HG02610 (cell line): ENCODE data around the gene SZT2.
"Not testable (repeated sequence)": the region's sequence is repeated elsewhere in the genome, so short reads cannot be mapped to it uniquely, and the experiment has no call there.

ENCODE experiments used
- ATAC-seq: cut with Tn5 transposase; IDR thresholded peaks from one replicate; pipeline ENCODE4 v1.9.1; 2021; ENCODE audit warnings: mild to moderate bottlenecking, moderate library complexity; ENCODE audit not compliant: unreplicated experiment

The SZT2 gene

DNA sequence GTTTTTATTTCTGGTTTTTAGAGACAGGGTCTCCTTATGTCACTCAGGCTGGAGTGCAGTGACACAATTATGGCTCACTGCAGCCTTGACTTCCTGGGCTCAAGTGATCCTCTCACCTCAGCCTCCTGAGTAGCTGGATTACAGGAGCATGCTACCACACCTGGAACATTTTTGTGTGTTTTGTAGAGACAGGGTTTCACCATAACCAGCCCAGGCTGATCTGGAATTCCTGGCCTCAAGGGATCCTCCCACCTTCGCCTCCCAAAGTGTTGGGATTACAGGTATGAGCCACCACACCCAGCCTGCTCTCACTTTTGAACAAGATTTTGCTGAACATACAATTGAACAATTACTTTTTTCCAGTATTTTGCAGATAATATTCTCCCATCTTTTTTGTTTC lies 88.0 kb downstream of the SZT2 start:
- no peak for ATAC-seq

DNA sequence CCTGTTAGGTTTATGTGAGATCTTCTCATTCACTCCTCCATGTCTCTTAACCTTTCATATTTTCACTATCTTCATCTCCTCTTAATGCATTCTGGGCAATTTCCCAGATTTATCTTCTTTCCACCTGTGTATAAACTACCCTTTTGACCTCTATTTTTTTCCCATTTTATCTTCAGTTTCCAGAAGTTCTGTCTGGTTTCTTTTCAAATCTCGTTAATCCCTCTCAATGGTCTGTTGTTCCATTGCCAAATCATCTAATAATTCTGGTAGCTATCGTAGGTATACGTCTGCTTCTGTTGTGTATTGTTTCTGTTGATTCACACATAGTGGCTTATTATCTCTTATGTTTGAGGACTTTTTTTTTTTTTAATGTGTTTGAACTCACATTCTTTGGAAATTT lies 89.7 kb downstream of the SZT2 start:
- no peak for ATAC-seq

DNA sequence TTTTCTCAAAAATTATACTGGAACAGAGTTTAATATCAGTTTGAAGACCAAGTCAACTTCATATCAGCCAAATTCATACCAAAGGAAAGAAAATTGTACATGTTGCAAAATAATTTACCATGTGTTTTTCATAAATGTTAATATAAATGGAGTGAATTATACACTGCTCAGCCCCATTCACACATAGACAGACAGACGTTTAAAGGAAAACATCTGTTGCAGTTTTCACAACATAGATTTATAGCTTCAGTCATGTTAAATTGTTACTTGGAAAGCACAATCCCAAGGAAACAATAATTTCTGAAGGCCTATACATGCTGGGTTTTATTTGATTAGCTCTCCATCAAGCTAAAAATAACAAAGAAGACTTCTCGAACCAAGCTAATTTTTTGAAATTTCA lies 91.8 kb downstream of the SZT2 start:
- ATAC-seq, result no peak

DNA sequence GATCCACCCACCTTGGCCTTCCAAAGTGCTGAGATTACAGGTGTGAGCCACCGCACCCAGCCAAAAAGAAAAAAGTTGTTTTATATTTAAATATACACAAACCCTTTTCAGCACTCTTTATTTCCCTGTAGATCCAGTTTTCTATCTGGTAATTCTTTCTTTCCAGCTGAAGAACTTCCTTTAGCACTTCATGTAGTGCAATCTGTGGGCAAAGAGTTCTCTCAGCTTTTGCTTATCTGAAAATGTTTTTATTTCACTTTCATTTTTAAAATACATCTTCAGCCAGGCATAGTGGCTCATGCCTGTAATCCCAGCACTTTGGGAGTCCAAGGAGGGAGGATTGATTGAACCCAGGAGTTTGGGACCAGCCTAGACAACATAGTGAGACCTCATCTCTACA lies 92.5 kb downstream of the SZT2 start:
- no peak for ATAC-seq

DNA sequence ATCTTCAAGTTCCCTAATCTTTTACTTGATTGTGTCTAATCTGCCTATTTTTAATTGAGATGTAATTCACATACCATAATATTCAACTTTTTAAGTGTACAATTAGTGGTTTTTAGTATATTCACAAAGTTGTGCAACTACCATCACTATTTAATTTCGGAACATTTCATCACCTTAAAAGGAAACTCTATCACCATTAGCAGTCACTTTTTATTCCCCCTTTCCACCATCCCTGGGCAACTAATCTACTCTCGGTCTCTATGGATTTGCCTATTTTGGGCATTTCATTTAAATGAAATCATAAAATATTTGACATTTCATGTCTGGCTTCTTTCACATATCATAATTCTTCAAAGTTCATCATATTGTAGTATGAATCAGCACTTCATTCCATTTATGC lies 94.7 kb downstream of the SZT2 start:
- no peak for ATAC-seq

DNA sequence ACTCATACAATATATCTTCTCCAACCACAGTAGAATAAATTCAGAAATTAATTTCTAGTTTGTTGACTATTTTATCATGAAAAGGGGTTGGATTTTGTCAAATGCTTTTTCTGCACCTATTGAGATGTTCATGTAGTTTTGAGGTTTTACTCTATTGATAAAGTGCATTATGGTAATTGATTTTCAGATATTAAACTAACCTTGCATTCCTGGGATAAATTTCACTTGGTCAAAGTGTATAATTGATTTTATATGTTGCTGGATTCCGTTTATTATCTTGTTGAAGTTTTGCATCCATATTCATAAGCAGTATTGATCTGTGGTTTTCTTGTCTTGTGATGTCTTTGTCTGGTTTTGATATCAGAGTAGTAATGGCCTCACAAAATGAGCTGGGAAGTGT lies 98.5 kb downstream of the SZT2 start:
- ATAC-seq, result no peak

DNA sequence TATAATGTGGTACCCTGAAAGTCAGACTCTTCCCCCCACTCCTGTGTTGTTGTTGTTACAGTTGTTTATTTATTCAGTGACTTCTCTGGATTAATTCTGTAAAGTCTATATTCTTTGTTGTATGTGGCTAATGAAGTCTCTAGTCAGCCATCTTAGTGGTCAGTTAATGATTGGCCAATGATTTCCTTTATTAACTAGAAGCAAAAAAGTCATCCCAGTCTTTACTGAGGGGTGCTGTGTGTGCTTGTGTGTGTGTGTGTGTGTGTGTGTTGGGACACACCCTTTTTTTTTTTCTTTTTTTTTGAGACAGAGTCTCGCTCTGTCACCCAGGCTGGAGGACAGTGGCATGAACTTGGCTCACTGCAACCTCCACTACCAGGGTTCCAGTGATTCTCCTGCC lies 101.4 kb downstream of the SZT2 start:
- ATAC-seq, result no peak

DNA sequence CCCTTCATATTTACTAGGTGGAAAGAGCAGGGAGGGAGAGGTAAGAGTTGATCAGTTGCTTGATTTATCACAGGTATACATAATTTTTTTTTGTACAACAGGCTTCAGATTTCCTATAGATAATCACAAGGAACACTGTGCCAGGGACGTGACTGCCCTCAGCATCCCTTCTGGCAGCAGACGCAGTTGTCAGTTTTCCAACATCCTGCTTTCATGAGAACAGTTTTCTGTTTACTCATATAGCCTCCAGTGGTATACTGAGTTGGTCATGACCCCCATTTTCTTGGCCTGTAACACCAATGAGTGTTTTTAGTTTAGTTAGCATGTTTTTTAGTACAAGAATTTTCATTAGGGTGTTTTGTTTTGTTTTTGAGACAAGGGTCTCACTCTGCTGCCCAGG lies 103.1 kb downstream of the SZT2 start:
- ATAC-seq, result no peak

DNA sequence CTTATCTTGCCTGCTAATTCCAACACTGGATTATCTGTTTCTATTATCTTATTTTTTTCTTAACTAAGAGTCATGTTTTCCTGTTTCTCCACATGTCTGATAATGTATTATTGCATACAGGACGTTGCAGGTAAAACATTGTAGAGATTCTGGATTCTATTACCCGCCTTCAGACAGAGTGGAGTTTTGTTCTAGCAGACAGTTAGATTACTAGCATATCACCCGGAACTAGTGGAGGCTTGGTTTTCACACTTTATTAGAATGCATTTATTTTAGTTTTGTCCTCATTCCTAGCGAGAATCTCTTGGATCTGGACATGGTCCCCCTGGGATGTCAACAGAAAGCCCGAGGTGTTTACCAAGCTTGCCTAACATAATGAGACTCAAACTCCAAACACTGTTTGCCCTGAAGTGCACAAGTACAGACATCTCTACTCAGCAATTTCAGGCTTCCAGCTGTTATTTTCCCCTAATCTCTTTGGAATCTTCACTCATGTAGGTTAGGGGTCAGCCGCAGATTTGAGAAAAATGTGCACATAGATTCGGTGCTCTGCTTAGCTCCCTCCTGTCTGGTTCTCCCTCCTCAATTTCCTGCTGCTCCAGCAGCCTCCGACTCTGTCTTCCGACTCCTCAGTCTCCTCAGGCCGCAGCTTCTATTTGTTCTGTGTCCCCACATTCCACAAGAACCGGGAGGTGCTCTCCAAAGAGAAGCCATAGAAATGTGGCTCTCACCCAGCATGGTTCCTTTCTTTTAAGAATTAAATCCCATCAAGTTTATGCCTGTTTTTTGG lies 104.2 kb downstream of the SZT2 start:
- ATAC-seq, result no peak

DNA sequence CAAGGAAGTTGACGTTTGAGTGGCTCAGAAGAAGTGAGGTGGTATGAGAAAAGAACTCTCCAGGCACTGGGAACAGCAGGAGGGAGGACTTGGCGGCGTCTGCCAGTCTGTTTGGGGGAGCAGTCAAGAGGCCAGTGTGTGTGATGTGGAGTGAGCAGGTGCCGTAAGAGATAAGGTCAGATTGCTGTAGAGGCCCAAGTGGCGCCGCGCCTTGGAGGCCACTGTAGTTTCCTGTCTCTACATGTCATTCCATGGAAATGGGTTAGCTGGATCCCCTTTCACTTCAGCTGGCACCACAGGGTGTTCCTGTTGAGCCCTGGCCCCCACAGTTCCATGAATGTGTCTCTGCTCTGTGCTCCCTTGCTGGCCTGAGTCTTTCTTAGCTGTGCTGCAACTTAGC lies 105.5 kb downstream of the SZT2 start:
- ATAC-seq, result no peak

DNA sequence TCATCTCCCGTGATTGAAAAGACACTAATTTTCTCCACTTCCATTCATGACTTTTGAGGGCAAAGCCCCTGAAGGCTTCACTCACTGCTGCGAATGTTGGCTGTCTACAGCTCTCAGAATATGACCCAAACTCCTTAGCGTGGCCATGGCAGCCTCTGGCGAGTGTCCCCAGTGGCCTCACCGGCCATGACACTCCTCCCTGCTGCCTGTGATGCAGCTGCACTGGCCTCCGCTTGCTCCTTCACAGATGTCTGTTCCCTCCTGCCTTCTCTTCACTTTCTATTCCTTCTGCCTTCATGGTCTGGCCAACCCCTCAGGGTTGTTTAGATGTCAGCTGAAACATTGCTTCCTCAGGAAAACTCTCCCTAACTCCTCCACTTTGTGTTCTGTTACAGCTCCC lies 110.2 kb downstream of the SZT2 start:
- ATAC-seq, result no peak

DNA sequence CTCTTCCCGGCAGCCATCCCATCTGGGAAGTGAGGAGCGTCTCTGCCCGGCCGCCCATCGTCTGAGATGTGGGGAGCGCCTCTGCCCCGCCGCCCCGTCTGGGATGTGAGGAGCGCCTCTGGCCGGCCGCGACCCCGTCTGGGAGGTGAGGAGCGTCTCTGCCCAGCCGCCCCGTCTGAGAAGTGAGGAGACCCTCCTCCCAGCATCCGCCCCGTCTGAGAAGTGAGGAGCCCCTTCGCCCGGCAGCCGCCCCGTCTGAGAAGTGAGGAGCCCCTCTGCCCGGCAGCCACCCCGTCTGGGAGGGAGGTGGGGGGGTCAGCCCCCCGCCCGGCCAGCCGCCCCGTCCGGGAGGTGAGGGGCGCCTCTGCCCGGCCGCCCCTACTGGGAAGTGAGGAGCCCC lies 112.1 kb downstream of the SZT2 start:
- not testable (repeated sequence) for ATAC-seq

DNA sequence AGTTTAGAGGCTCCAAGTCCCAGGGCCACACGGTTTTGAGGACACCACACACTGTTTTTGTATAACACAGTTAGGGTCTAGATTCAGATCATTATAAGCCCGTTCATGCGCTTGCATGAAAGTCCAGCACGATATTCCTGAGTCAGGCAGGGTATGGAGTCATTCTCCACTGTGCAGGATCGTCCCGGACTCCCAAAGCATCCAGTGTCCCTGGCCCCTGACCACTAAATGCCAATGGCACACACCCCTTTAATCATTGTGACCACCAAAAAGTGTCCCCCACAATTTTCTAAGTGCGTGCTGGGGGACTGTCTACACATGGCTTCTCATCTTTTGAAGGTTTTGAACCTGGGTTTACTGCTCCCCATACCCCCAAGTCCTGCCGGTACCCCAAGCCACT lies 113.8 kb downstream of the SZT2 start:
- no peak for ATAC-seq
